WTC11 (cell line): ENCODE measurements around the gene ERC2. TPM values are rescaled to one million over a fixed set of nuclear protein-coding genes. Genes with fewer than 3 reads are reported as not detected.

Experiments used
- ATAC-seq: fragments of 200-7000 bp; cut with Tn5 transposase; 2 replicates; pipeline ENCODE4 v1.10.0; 2021; ENCODE audit warnings: mild to moderate bottlenecking, moderate library complexity
- CTCF ChIA-PET: fragments of 300-600 bp; sonication (Branson Sonifier 250); formaldehyde crosslinking; loops from one replicate; lab custom pipeline; 2021; ENCODE audit warnings: antibody characterized with exemption; lab: Charles Lee
- POLR2A ChIA-PET: fragments of 350-600 bp; sonication (Branson Sonifier 250); formaldehyde crosslinking; loops from one replicate; lab custom pipeline; 2021; ENCODE audit warnings: antibody characterized with exemption; lab: Charles Lee
- DNase-seq: peaks from one replicate; pipeline ENCODE4 v3.0.0; 2021; ENCODE audit warnings: low spot score
- H3K27ac Mint-ChIP-seq: 2 replicates; pipeline ENCODE4 v1.8.0; 2021; ENCODE audit warnings: mixed read lengths
- H3K27me3 Mint-ChIP-seq: 2 replicates; pipeline ENCODE4 v1.8.0; 2021; ENCODE audit warnings: low read depth, mild to moderate bottlenecking, moderate library complexity, mixed read lengths
- H3K36me3 Mint-ChIP-seq: 2 replicates; pipeline ENCODE4 v1.8.0; 2021; ENCODE audit warnings: mixed read lengths
- H3K4me1 Mint-ChIP-seq: 2 replicates; pipeline ENCODE4 v1.8.0; 2022; ENCODE audit warnings: mixed read lengths
- H3K4me3 Mint-ChIP-seq: 2 replicates; pipeline ENCODE4 v1.8.0; 2021; ENCODE audit warnings: mild to moderate bottlenecking, moderate library complexity, mixed read lengths
- H3K9me3 Mint-ChIP-seq: 2 replicates; pipeline ENCODE4 v1.8.0; 2021; ENCODE audit warnings: mixed read lengths
- AFF4 ChIP-seq: sonication (generic); formaldehyde crosslinking; IDR thresholded peaks from 2 replicates; pipeline ENCODE4 v1.8.1; 2023; ENCODE audit warnings: mild to moderate bottlenecking, missing genetic modification reagents, borderline replicate concordance
- ARID4B ChIP-seq: sonication (generic); formaldehyde crosslinking; IDR thresholded peaks from 2 replicates; pipeline ENCODE4 v1.8.0; 2023; ENCODE audit warnings: missing genetic modification reagents, mild to moderate bottlenecking, borderline replicate concordance
- E2F4 ChIP-seq: sonication (generic); formaldehyde crosslinking; IDR thresholded peaks from 2 replicates; pipeline ENCODE4 v1.8.1; 2022; ENCODE audit warnings: low read depth, mild to moderate bottlenecking, moderate library complexity, missing genetic modification reagents, borderline replicate concordance
- FOXK1 ChIP-seq: sonication (generic); formaldehyde crosslinking; IDR thresholded peaks from 2 replicates; pipeline ENCODE4 v1.8.0; 2022; ENCODE audit warnings: mild to moderate bottlenecking, moderate library complexity, missing genetic modification reagents
- FOXP1 ChIP-seq: sonication (generic); formaldehyde crosslinking; IDR thresholded peaks from 2 replicates; pipeline ENCODE4 v1.8.0; 2022; ENCODE audit warnings: missing genetic modification reagents, mild to moderate bottlenecking, moderate library complexity, borderline replicate concordance
- FOXP4 ChIP-seq: sonication (generic); formaldehyde crosslinking; IDR thresholded peaks from 2 replicates; pipeline ENCODE4 v1.8.0; 2022; ENCODE audit warnings: mild to moderate bottlenecking, missing genetic modification reagents
- GABPB1 ChIP-seq: sonication (generic); formaldehyde crosslinking; IDR thresholded peaks from 2 replicates; pipeline ENCODE4 v1.8.1; 2023; ENCODE audit warnings: mild to moderate bottlenecking, missing genetic modification reagents
- IRF1 ChIP-seq: sonication (generic); formaldehyde crosslinking; IDR thresholded peaks from 2 replicates; pipeline ENCODE4 v1.8.0; 2023; ENCODE audit warnings: missing genetic modification reagents
- KAT7 ChIP-seq: sonication (generic); formaldehyde crosslinking; IDR thresholded peaks from 2 replicates; pipeline ENCODE4 v1.8.1; 2023; ENCODE audit warnings: missing genetic modification reagents, mild to moderate bottlenecking, borderline replicate concordance
- NFYB ChIP-seq: sonication (generic); formaldehyde crosslinking; conservative IDR thresholded peaks from 2 replicates; pipeline ENCODE4 v1.8.0; 2022; ENCODE audit warnings: low read depth, missing genetic modification reagents
- PREB ChIP-seq: sonication (generic); formaldehyde crosslinking; IDR thresholded peaks from 2 replicates; pipeline ENCODE4 v1.8.1; 2022; ENCODE audit warnings: mild to moderate bottlenecking, missing genetic modification reagents, moderate library complexity, borderline replicate concordance
- SP1 ChIP-seq: sonication (generic); formaldehyde crosslinking; conservative IDR thresholded peaks from 2 replicates; pipeline ENCODE4 v1.8.1; 2022; ENCODE audit warnings: missing genetic modification reagents
- ZNF121 ChIP-seq: sonication (generic); formaldehyde crosslinking; IDR thresholded peaks from 2 replicates; pipeline ENCODE4 v1.8.0; 2023; ENCODE audit warnings: missing genetic modification reagents
- ZNF281 ChIP-seq: sonication (generic); formaldehyde crosslinking; IDR thresholded peaks from 2 replicates; pipeline ENCODE4 v1.8.0; 2023; ENCODE audit warnings: mild to moderate bottlenecking, missing genetic modification reagents
- ZNF396 ChIP-seq: fragments of 250-450 bp; sonication (Bioruptor Pico); IDR thresholded peaks from 2 replicates; pipeline ENCODE4 v1.8.0; 2021; ENCODE audit warnings: mild to moderate bottlenecking, moderate library complexity, borderline replicate concordance
- total RNA-seq: library from RNA; stranded (reverse); gene quantifications from 3 replicates; pipeline ENCODE4 v1.2.3, GENCODE V29; 2021

The ERC2 gene
- total RNA-seq, 1 experiment from 2014 or later: 23.5 TPM

GRCh38 chr3:55969634-55970033 is 498.6 kb downstream of the ERC2 start:
- POLR2A ChIA-PET: no interaction called here
- H3K27me3 Mint-ChIP-seq: no peaks in the 10 kb centered on the region
- ATAC-seq (no peak), DNase-seq (no peak)
- H3K27ac Mint-ChIP-seq: no peak overlapping the region
- 0 out of 2 replicates have a peak, but pooled peaks cover 3% of the 10 kb centered on the region for H3K4me1 Mint-ChIP-seq
- H3K9me3 Mint-ChIP-seq: no peaks in the 10 kb centered on the region
- TF ChIP-seq FOXK1 (no peak), ARID4B (CRISPR knock-in tag) (no peak), FOXP1 (no peak)
- no peaks in the 10 kb centered on the region for H3K36me3 Mint-ChIP-seq
- no peak overlapping the region for H3K4me3 Mint-ChIP-seq
- CTCF ChIA-PET: no interaction called here

GRCh38 chr3:55968331-55968730 is 499.9 kb downstream of the ERC2 start:
- H3K4me3 Mint-ChIP-seq: no peak overlapping the region
- no peak for ATAC-seq
- H3K4me1 Mint-ChIP-seq: 0 out of 2 replicates have a peak, but pooled peaks cover 3% of the 10 kb centered on the region
- no peaks in the 10 kb centered on the region for H3K36me3 Mint-ChIP-seq
- no peak overlapping the region for H3K27ac Mint-ChIP-seq
- ChIA-PET POLR2A (no interaction called here), CTCF (no interaction called here)
- no peak for DNase-seq
- H3K27me3 Mint-ChIP-seq: no peaks in the 10 kb centered on the region
- no peaks in the 10 kb centered on the region for H3K9me3 Mint-ChIP-seq
- TF ChIP-seq IRF1 (no peak), FOXP4 (CRISPR knock-in tag) (no peak), GABPB1 (CRISPR knock-in tag) (no peak), E2F4 (CRISPR knock-in tag) (no peak), ZNF121 (CRISPR knock-in tag) (no peak)

- ChIA-PET CTCF (no interaction called here), POLR2A (no interaction called here)
- Mint-ChIP-seq H3K4me1 (0 out of 2 replicates have a peak, but pooled peaks cover 3% of the 10 kb centered on the region), H3K9me3 (no peaks in the 10 kb centered on the region), H3K4me3 (no peak overlapping the region), H3K27ac (no peak overlapping the region), H3K36me3 (no peaks in the 10 kb centered on the region), H3K27me3 (no peaks in the 10 kb centered on the region)
- DNase-seq (no peak), ATAC-seq (no peak)
- TF ChIP-seq SP1 (CRISPR knock-in tag): no peak
- TF ChIP-seq PREB (CRISPR knock-in tag): no peak
- TF ChIP-seq AFF4: no peak
- no peak for TF ChIP-seq NFYB (CRISPR knock-in tag)
- TF ChIP-seq ZNF396: no peak
- no peak for TF ChIP-seq KAT7
- no peak for TF ChIP-seq ZNF281
These were observed 501.7 kb downstream of the ERC2 start for GRCh38 chr3:55966566-55966965.
